Ishikawa (cell line): Measurements from ENCODE around the gene MLLT10.

Source experiments
- CEBPB ChIP-seq: IDR thresholded peaks from 2 replicates; pipeline ENCODE4 v1.6.1; 2012
- CREB1 ChIP-seq: IDR thresholded peaks from 2 replicates; pipeline ENCODE4 v1.6.1; 2012; ENCODE audit warnings: low read depth
- EGR1 ChIP-seq: IDR thresholded peaks from 2 replicates; pipeline ENCODE4 v1.6.1; 2012
- EP300 ChIP-seq: IDR thresholded peaks from 2 replicates; pipeline ENCODE4 v1.6.1; 2012; ENCODE audit warnings: borderline replicate concordance
- FOXM1 ChIP-seq: IDR thresholded peaks from 2 replicates; pipeline ENCODE4 v1.6.1; 2012; ENCODE audit warnings: low read depth, borderline replicate concordance
- NFIC ChIP-seq: IDR thresholded peaks from 2 replicates; pipeline ENCODE4 v1.6.1; 2012
- RAD21 ChIP-seq: IDR thresholded peaks from 2 replicates; pipeline ENCODE4 v1.6.1; 2012; ENCODE audit warnings: low read depth
- REST ChIP-seq: IDR thresholded peaks from 2 replicates; pipeline ENCODE4 v1.6.1; 2012; ENCODE audit warnings: low read depth, mild to moderate bottlenecking
- TAF1 ChIP-seq: IDR thresholded peaks from 2 replicates; pipeline ENCODE4 v1.6.1; 2012; ENCODE audit warnings: low read depth, mild to moderate bottlenecking
- TCF12 ChIP-seq: IDR thresholded peaks from 2 replicates; pipeline ENCODE4 v1.6.1; 2012; ENCODE audit warnings: low read depth
- TEAD4 ChIP-seq: IDR thresholded peaks from 2 replicates; pipeline ENCODE4 v1.6.1; 2012
- USF1 ChIP-seq: IDR thresholded peaks from 2 replicates; pipeline ENCODE4 v1.6.1; 2012
- YY1 ChIP-seq: IDR thresholded peaks from 2 replicates; pipeline ENCODE4 v1.6.1; 2012; ENCODE audit warnings: low read depth
- ZBTB7A ChIP-seq: IDR thresholded peaks from 2 replicates; pipeline ENCODE4 v1.6.1; 2012; ENCODE audit warnings: low read depth
- TF ChIP-seq, protein P1 (sequence below): IDR thresholded peaks from 2 replicates; pipeline ENCODE4 v1.6.1; 2012

MLLT10 gene

GRCh38 chr10:21492421-21492820 lies 41.6 kb upstream of the MLLT10 start:
- TF ChIP-seq ZBTB7A, result no peak
- TF ChIP-seq EGR1, result no peak
- no peak for TF ChIP-seq YY1
- TF ChIP-seq CREB1, result no peak
- TF ChIP-seq, protein P1, sequence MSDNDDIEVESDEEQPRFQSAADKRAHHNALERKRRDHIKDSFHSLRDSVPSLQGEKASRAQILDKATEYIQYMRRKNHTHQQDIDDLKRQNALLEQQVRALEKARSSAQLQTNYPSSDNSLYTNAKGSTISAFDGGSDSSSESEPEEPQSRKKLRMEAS, result no peak
- TF ChIP-seq EP300, result no peak
- no peak for TF ChIP-seq REST
- no peak for TF ChIP-seq FOXM1
- TF ChIP-seq CEBPB, result no peak
- no peak for TF ChIP-seq USF1
- TF ChIP-seq TCF12, result no peak
- no peak for TF ChIP-seq RAD21
- TF ChIP-seq NFIC, result no peak
- no peak for TF ChIP-seq TEAD4

DNA sequence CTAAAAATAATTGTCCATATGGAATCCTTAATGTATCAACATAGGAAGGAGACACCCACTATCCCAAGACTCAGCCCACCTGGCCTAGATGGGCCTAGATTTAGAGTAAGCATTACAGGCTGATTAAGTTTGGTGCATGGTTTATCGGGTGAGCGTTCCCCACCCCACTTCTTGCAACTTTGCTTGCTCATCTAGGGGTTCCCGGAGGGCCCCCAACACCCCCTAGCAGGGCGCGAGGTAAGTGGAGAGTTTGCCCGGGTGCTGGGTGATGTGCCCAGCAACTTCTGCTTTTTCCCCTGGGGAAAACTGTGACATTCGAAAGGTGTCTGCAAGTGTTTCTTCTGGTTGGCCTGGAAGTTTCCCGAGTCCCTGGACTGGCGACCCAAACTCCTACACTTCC lies 40.2 kb upstream of the MLLT10 start:
- TF ChIP-seq CREB1, result no peak
- TF ChIP-seq, protein P1, result no peak
- no peak for TF ChIP-seq FOXM1
- no peak for TF ChIP-seq USF1
- TF ChIP-seq RAD21, result no peak

- TF ChIP-seq CREB1 (no peak), TAF1 (no peak), ZBTB7A (no peak), EP300 (no peak), NFIC (no peak), USF1 (no peak), TCF12 (no peak), EGR1 (no peak), TEAD4 (no peak), YY1 (no peak), REST (no peak), FOXM1 (no peak), RAD21 (no peak; the same call in 1 of the 2 replicates), CEBPB (no peak)
- TF ChIP-seq, protein P1, result no peak
Observed at GRCh38 chr10:21494191-21495001, 39.6 kb upstream of the MLLT10 start.

DNA sequence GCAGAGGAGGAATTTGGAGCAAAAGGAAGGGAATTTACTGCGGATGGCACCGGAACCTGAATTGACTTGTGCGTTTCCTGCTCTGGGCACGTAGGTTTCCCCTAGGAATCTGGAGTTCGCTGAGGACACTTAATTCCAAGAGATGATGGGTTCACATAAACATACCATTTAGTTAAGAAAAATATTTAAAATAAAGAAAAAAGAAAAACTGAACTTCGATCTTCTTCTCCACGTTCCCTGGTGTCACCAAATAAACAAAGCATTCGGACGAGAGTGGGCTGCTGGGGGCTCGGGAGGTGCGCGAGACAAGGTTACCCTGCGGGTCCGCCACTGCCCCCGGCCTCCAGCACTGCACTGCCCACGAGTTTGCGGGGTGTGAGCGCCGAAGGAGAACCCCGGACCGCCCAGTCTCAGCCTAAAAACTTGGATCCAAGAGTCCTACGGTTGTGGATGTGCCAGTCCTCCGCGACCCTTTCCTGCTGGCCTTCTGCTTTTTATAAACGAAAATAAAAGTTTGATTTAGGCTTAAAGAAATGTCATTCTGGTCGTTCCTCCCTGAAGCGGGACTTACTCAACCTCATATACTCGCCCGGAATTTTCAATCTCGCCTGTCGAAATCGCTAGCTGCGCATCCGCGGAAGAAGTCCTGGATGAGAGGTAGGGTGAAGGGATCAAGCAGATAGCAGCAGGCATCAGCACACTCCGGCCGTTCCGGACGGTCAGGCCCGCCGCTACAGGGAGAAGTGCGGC lies 38.9 kb upstream of the MLLT10 start:
- TF ChIP-seq TEAD4 (no peak), RAD21 (0 out of 2 replicates have a peak, but pooled peaks have one; percentile 25), TAF1 (no peak)
- TF ChIP-seq, protein P1, result no peak

DNA sequence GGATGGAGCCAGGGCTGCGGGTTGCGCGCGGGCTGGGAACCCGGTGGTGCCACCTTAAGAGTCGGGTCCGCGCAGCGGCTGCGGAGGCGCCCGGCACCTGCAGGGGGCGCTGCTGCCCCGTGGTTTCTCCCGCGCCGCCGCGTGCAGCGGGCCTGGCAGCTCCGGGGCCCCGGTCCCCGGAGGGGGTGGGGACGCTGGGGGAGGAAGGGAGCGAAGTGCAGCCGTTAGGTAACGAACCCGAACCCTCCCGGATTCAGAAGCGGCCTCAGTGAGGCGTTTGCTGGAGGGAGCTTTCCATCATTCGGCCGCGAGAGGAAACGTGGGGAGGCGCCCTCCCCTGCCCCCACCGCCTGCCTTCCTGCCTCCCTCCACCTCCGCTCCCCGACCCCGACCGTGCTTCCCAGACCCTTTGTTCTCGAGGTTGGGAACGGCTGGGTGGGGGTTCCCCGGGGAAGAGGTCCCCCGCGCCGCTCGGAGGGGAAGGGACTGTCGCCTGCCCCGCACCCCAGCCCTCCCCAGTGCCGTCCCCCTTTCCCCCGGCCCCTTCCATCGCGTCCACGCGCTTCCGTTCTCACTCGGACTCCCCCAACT lies 38.2 kb upstream of the MLLT10 start:
- TF ChIP-seq ZBTB7A (no peak), NFIC (no peak), TEAD4 (no peak), RAD21 (peak; percentile 82; the same call in 1 of the 2 replicates), EP300 (no peak)
- TF ChIP-seq, protein P1, result peak; percentile 60
